Omental fat pad (tissue), 4 donors: ENCODE results near the gene ZSCAN18. TPM values are rescaled to one million over a fixed set of nuclear protein-coding genes. Genes with fewer than 3 reads are reported as not detected.

Source experiments
- ATAC-seq: fragments of 150-250 bp; one replicate; pipeline ENCODE4 v1.9.1; 2016; ENCODE audit warnings: mild to moderate bottlenecking, moderate library complexity; ENCODE audit not compliant: low FRiP score
- DNase-seq: peaks from one replicate; pipeline ENCODE4 v3.0.0-alpha.2; 2019; ENCODE audit warnings: low spot score
- total RNA-seq, 4 donors: library from RNA; depleted of rRNA; stranded (reverse); fragments of >200 nt; gene quantifications; one replicate each; pipeline ENCODE4 v1.1.0, GENCODE V29; 2016
- TF ChIP-seq, protein P1 (sequence below), 3 donors: fragments of 450-650 bp; IDR thresholded peaks; one replicate each; pipeline ENCODE4 v1.5.1; 2016 to 2017; ENCODE audit warnings: antibody characterized with exemption in 3 of 3, mild to moderate bottlenecking in 3 of 3, moderate library complexity in 2 of 3

ZSCAN18 gene
- total RNA-seq, 4 donors from 2014 or later, result 28.8 to 66.2 (median 36.4) TPM

DNA sequence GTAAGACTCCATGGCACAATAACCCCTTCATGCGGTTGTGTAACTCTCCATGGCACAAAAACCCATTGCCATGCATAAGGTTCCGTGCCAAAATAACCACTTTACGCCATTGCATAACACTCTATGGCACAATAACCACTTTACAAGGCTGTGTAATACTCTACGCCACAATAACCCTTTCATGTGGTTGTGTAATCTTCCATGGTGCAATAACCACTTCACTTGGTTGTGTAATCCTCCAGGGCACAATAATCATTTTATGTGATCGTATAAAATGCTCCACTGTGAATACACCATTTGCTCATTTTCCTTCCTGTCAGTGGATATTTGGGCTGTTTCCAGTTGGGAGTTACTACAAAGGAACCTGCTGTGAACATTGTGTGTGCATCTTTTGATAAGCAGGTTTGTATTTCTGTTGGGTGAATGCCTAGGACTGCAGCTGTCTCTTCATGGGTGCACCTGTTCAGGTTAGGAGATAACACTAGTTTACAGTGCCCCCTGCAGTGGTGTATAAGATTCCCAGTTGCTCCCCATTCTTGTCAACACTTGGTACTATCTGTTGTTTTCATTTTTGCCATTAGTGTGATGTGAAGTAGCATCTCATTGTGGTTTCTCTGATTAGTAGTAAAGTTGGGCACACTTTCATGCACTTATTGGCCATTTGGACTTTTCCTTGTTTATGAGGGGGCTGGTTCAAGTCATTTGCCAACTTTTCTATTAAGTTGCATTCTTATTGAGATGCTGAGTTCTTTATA is 21.1 kb upstream of the ZSCAN18 start:
- DNase-seq (no peak), ATAC-seq (no peak)
- TF ChIP-seq, protein P1, sequence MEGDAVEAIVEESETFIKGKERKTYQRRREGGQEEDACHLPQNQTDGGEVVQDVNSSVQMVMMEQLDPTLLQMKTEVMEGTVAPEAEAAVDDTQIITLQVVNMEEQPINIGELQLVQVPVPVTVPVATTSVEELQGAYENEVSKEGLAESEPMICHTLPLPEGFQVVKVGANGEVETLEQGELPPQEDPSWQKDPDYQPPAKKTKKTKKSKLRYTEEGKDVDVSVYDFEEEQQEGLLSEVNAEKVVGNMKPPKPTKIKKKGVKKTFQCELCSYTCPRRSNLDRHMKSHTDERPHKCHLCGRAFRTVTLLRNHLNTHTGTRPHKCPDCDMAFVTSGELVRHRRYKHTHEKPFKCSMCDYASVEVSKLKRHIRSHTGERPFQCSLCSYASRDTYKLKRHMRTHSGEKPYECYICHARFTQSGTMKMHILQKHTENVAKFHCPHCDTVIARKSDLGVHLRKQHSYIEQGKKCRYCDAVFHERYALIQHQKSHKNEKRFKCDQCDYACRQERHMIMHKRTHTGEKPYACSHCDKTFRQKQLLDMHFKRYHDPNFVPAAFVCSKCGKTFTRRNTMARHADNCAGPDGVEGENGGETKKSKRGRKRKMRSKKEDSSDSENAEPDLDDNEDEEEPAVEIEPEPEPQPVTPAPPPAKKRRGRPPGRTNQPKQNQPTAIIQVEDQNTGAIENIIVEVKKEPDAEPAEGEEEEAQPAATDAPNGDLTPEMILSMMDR (IDR thresholded peaks at IDR 0.05), result no peak

DNA sequence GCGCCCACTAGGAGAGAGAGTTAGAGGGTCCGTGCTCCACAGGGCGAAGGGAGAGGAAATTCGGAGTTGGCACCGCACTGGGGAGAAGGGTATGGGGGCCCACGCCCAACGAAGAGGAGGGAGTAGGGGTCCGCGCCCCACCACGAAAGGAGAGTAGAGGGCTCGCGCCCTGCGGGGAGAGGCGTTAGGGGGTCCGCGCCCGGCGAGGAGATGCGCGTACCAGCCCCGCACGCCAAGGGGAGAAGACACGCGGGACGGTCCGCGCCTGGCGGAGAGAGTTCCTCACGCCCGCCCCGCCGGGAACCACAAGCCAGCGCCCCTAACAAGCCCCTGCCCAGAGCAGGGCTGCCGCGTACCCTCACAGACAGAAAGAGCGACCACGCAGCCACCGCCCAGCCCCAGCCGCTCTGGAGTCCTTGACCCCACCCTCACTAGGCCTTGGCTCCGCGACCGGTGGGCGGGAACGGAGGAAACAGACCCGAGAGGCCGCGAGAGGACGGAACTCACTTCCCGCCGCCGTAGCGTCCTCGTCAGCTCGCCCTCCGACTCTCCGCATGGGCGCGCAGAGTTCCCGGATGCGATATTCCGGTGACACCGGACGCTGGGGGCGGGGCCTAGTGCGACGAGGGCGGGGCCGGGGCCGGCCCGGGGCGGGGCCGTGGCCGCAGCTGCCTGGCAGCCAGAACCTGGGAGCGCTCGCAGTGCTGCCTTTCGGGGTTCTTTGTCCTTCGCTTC is 20.0 kb upstream of the ZSCAN18 start:
- TF ChIP-seq, protein P1 (IDR thresholded peaks at IDR 0.05), result no peak
- ATAC-seq (no peak), DNase-seq (no peak)

DNA sequence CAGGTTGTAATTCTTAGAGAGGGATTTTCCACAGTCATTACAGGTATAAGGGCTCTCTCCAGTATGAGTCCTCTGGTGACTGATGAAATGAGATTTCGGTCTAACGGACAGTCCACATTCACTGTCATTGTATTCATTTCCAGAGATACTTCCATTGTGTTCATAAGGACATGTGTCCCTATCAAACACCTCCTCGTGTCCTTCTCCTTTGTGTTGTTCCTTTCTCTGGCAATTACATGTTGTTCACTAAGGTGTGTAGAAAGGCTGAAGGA is 10.5 kb upstream of the ZSCAN18 start:
- no peak for DNase-seq
- no peak for ATAC-seq

DNA sequence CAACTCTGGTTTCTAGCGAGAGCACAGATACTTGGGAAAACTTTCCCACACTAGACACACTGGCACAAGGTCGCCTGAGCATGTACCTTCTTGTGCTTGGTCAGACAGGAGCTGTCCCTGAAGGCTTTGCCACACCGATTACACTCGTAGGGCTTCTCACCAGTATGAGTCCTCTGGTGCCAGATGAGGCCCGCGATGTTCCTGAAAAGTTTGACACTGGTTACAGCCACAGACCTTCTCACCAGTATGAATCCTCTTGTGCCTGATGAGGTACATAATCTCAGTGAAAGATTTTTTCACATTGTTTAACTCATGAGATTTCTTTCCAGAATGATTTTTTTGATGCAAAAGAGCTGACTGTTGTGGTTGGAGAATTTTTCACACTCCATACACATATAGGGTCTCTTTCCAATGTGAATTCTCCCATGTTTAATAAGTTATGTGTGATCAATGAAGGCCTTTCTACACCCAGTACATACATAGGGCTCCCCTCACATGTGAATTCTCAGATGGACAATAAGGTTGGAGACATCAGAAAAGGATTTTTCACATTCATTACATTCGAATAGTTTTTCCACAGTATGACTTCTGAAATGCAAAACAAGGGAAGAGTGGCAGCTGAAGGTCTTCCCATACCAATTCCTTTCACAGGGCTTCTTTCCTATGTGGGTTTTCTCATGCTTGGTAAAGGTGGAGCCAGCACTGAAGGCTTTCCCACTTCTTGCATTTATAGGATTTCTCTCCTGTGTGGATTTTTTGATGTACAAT is 9.9 kb upstream of the ZSCAN18 start:
- no peak for ATAC-seq
- TF ChIP-seq, protein P1 (IDR thresholded peaks at IDR 0.05), result no peak

More for the DNA sequence above, 10.5 kb upstream of the ZSCAN18 start:
- TF ChIP-seq, protein P1 (IDR thresholded peaks at IDR 0.05), result no peak

DNA sequence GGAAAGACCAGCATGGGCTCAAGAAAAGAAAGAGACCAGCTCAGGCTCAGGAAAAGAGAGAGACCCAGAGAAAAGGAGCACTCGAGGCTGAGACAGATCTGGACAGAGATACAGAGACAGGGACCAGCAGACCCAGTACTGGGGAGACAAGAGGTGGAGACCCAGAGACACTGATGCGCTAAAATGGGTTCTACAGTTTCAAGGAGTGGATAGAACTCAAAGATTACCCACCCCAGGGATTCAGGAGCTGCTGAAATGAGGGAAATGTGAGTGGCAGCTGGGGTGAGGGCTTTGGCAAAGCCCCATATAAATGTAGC is 609 bp upstream of the ZSCAN18 start:
- no peak for DNase-seq
- ATAC-seq, result no peak
- TF ChIP-seq, protein P1 (IDR thresholded peaks at IDR 0.05), result no peak

More for the DNA sequence above, 9.9 kb upstream of the ZSCAN18 start:
- DNase-seq, result no peak

DNA sequence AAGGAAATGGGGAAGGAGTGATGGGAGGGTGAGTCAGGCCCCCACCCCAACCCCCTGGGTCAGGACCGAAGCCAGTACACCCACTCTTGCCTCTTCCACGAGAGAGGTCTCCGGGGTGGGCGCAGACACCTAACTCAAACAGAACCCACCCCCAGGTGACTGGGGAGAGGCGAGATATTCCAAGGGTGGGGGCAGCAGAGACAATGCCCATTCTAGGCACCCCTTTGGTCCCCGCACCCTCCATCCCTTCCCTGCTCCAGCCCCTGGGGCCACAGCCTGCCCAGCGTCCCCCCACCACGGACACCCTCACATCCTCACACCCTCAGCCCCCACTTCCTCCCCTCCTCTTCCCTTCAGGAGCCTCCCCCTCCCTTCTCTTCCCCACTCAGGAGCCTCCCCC is 682 bp downstream of the ZSCAN18 start:
- DNase-seq, result no peak
- ATAC-seq, result no peak
- TF ChIP-seq, protein P1 (IDR thresholded peaks at IDR 0.05), result no peak
